ENCODE results near the gene KRTAP24-1.

The KRTAP24-1 gene

GRCh38 chr21:30282850-30283249, at the start of gene KRTAP24-1:
Gene KRTAP24-1 (minus strand): TSS chr21:30282950. CDS start chr21:30282932, 18 bp downstream.
- no peak for DNase-seq

DNA sequence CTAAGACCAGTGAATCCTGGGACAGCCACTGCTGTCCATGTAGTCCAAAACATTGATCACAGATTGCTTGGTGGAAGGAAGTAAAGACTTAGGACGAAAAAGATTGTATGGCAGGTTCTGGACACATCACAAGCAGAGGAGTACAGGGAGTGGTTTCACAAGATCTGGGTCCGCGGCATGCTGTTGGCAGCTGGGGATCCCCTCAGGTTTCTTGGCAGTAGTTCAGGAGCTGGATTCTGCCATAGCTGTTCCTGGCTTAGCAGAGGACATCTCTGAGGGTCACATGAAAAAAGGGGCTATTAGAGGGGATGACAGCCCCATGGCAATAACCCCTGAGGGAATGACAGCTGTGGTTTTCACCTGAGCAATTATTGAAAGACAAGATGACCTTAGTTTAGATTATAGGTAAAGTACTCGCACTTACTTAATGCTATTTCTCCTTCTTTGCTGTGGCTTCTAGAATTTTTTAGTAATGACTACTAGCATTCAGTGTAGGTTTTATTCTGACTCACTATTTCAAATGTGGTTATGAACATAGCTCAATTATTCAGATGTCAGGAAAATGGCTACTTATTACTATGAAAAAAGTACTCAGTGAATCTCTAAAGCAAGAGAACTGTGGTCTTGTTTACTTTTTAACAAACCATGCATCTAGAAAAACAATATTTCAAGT, 46.6 kb upstream of the KRTAP24-1 start:
- no peak for DNase-seq

GRCh38 chr21:30326390-30326789, 43.6 kb upstream of the KRTAP24-1 start:
- DNase-seq: no peak

DNA sequence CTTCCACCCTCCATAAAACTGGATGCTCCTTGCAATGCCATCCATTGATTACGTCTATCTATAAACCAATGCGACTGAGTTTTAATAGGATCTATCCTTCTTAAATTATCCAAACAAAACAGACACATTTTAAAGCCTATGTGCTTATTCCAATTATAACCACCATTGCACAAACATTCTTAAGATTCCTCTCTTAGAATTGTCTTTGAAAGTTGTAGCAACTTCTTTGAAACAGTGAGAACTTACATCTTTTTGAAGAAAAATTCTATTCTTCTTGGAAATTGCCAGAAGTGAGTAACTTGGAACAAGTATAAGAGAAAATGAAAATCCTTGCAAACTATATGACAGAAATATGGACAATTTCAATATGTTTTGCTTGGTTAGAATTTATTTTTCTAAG, 37.5 kb upstream of the KRTAP24-1 start, which contains the start of gene KRTAP26-1:
KRTAP26-1 (minus strand) TSS at position 101 of the 400 bp plus-strand sequence. CDS start 280 bp downstream, outside the sequence.
- DNase-seq: no peak

GRCh38 chr21:30315701-30316100, 33.0 kb upstream of the KRTAP24-1 start:
- DNase-seq: no peak

GRCh38 chr21:30306884-30307283, 24.1 kb upstream of the KRTAP24-1 start:
- no peak for DNase-seq

DNA sequence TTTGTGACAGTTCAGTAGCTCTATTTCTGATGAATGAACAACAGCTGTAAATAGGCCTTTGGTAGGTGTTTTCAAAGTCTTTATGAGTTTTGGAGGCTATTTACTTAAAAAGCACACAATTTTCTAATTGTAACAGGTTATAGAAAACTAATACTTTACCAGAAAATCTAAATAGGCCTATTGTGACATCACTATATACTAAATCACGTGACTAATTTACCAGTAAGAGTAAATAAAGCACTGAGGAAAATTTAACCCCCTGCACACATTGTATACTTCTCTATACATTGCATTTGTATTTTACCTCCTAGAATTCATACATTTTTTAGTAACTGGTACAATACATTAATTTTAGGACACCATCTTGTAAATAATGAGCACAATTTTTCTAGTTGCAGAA, 22.4 kb upstream of the KRTAP24-1 start:
- DNase-seq: no peak

GRCh38 chr21:30289215-30289614, 6.5 kb upstream of the KRTAP24-1 start, which contains the start of gene KRTAP25-1:
Gene KRTAP25-1 (minus strand): TSS chr21:30289514. CDS start chr21:30289490, 24 bp downstream.
- no peak for DNase-seq

- no peak for DNase-seq
These were observed 11.1 kb downstream of the KRTAP24-1 start for GRCh38 chr21:30271611-30272010.

DNA sequence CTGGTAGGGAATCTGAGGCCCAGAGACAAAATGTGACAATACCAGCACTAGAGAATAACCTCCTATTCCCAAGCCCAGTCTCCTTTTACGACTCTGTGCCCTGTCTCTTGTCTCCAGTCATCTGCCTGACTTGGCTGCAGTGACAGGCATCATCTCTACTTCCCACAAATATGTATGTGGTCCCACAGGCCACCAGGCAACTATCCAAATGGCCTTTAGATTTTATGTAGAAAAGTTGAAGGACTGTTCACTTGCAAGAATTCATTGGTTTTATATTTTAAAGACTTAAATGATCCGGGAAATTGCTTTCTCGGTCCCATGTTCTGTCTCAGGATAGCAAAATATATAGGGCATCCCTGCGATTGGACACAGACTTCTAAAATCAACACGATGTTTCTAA, 11.6 kb downstream of the KRTAP24-1 start:
- DNase-seq: no peak

- DNase-seq: no peak
These were observed 12.8 kb downstream of the KRTAP24-1 start for GRCh38 chr21:30269803-30270530.

DNA sequence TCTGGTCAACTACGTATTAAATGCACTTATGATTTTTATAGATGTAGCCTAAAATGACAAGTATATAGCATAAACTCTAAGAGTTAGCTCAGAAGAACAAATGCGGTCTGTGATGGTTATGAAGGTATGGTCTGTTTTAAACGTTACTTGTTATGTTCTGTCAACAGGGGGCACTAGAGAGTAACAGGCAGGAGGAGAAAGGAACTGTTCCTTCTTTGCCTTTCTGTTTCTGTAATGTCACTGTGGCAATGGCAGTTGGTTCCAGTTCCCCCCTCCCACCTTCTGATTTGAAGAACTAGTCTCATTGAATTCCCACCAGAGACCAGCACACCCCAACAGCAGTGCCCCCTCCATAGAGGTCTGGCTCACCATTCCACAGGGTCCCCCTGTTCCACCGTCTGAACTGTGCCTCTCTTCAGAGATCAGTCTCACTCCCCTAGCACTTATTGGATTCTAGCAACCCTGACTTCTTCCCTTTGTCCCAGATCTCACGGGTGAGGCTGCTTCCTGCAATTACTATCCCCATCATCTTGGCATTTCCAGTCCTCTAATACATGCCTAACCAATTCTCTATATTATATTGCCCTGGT, 14.0 kb downstream of the KRTAP24-1 start:
- DNase-seq: no peak

- DNase-seq: no peak
These were observed 25.0 kb downstream of the KRTAP24-1 start for GRCh38 chr21:30257773-30258172.

DNA sequence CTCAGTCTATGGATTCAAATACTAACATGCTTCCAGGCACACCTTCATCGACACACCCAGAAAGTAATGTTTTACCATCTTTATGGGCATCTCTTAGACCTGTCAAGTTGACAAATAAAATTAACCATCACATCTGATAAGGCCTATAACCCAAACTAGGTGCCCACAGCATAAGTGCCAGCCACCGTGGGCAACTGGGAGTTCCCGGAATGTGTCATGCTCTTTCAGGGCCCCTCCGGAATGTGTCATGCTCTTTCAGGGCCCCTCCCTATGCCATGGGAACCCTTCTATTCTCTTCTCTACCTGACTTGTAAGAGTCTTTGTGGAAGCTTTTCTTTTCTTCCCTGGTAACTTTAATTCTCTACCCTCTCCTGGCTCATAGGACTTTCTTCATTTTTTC, 26.6 kb downstream of the KRTAP24-1 start:
- DNase-seq: no peak

DNA sequence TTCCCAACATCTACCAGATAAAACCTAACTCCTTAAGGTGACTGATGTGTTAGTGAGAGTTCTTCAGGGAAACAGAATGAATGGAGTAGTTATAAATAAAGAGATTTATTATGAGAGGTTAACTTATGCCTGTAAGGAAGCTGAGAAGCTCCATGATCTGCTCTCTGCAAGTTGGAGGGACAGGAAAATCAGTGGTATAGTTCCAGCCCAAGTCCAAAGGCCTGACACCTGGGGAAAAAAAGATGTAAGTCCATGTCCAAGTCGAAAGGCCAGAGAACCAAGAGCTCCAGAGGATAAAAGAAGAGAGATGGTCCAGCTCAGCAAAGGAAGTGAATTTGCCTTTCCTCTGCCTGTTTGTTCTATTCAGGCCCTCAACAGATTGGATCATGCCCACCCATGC, 27.1 kb downstream of the KRTAP24-1 start:
- DNase-seq: no peak

DNA sequence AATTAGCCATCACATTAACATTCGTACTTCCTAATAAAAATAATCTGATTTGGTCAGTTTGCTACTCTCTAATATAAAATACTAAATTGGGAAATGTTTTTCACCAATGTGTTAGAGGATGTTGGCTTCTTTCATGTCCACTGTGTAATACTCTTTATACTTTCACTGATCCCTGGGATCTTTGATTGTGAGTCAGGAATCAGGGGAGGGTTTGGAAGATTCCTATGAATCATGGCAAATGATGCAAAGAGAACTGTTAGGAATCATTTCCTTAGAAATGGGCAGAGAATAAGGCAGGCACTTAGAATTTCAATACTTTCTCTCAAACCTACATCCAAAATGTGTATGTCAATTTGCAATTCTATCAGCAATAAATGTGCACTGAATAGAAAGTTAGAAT, 31.0 kb downstream of the KRTAP24-1 start:
- no peak for DNase-seq

DNA sequence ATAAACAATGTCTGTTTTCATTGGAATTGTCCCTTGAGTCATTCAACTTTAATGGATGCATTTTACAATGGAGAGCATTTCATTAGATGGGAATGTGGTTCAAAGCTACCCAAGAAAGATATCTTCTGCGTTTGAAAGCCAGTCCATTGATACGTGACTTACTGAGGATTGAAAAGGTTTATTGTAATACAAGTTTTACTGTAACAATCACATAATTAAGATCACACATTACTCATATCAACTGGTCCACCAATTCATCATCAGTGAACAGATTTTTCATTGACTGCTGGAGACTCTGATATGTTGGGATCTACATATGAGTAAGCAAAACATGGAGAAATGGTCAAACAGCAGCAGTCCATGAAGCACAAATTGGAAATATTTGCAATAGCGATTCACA, 32.8 kb downstream of the KRTAP24-1 start:
- DNase-seq: no peak

GRCh38 chr21:30248844-30249243, 33.9 kb downstream of the KRTAP24-1 start:
- DNase-seq: no peak

DNA sequence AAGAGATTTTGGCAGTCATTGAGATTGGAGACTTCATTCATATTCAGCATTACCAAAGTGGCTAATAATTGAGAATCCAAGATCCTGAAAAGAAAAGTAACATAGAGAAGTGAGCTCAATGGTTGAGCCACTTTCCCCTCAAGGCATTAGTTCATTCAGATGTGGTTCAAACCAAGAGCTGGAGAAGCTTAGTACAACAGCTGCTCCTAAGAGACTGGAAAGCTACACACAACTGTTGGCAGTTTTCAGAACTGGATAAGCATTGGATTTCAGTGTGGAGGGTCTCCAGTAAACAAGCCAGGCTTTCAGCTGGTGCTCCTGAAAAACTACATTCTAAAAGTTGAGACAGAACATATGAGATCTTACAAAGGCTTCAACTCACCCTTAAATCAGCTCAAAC, 37.7 kb downstream of the KRTAP24-1 start:
- DNase-seq: no peak

GRCh38 chr21:30243691-30244090, 39.1 kb downstream of the KRTAP24-1 start:
- no peak for DNase-seq

GRCh38 chr21:30240661-30241060, 42.1 kb downstream of the KRTAP24-1 start:
- DNase-seq: no peak

DNA sequence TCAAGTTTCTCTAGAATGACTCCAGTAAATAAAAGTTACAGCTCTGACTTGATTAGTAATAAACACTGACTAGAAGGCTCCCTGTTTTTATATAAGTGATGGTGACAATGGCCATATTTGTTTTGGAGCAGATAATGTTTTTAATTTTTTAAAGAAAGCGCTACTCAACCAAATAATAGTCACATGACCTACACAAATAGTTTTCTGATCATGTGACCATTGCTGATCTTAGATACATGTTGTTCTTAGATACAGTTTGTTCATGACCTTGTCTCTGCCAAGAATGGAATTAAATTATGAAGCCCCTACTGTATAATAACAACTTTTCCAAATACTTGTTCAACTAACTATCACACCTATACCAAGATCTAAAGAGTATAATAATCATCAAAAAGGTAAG, 44.6 kb downstream of the KRTAP24-1 start:
- no peak for DNase-seq

- no peak for DNase-seq
These were observed 48.1 kb downstream of the KRTAP24-1 start for GRCh38 chr21:30234643-30235042.

GRCh38 chr21:30234050-30234449, 48.7 kb downstream of the KRTAP24-1 start:
- DNase-seq: no peak
